ENCODE measurements around the gene ICE1. TPM values are rescaled to one million over a fixed set of nuclear protein-coding genes. Genes with fewer than 3 reads are reported as not detected.

The ICE1 gene
- total RNA-seq, 4 donors from 2014 or later, result 8.1 to 27.1 (median 17.5) TPM

DNA sequence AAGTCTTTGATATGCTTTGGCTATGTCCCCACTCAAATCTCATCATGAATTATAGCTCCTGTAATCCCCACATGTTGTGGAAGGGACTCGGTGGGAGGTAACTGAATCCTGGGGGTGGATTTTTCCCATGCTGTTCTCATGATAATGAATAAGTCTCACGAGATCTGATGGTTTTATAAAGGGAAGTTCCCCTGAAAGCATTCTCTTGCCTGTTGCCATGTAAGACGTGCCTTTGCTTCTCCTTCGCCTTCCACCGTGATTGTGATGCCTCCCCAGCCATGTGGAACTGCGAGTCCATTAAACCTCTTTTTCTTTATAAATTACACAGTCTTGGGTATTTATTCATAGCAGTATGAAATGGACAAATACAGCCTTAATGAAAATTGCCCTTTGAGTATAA is 44.7 kb upstream of the ICE1 start:
- no peaks in the 10 kb centered on the region for H3K27me3 ChIP-seq
- no peaks in the 10 kb centered on the region for H3K36me3 ChIP-seq
- 86 to 87% methylated on average over 6 of the region's 6 CpGs for WGBS, 2 donors
- TF ChIP-seq POLR2A (IDR thresholded peaks at IDR 0.05), result no peak
- TF ChIP-seq, protein P1, sequence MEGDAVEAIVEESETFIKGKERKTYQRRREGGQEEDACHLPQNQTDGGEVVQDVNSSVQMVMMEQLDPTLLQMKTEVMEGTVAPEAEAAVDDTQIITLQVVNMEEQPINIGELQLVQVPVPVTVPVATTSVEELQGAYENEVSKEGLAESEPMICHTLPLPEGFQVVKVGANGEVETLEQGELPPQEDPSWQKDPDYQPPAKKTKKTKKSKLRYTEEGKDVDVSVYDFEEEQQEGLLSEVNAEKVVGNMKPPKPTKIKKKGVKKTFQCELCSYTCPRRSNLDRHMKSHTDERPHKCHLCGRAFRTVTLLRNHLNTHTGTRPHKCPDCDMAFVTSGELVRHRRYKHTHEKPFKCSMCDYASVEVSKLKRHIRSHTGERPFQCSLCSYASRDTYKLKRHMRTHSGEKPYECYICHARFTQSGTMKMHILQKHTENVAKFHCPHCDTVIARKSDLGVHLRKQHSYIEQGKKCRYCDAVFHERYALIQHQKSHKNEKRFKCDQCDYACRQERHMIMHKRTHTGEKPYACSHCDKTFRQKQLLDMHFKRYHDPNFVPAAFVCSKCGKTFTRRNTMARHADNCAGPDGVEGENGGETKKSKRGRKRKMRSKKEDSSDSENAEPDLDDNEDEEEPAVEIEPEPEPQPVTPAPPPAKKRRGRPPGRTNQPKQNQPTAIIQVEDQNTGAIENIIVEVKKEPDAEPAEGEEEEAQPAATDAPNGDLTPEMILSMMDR (IDR thresholded peaks at IDR 0.05), result no peak
- no peaks in the 10 kb centered on the region for H3K9me3 ChIP-seq
- H3K4me3 ChIP-seq, result no peak overlapping the region
- peaks cover 0 to 3% (median 2%) of the 10 kb centered on the region in 3 donors for H3K4me1 ChIP-seq
- no peak overlapping the region for H3K27ac ChIP-seq
- intact Hi-C loops (cut with DNase I), result no loop called here
- DNase-seq, result no peak

DNA sequence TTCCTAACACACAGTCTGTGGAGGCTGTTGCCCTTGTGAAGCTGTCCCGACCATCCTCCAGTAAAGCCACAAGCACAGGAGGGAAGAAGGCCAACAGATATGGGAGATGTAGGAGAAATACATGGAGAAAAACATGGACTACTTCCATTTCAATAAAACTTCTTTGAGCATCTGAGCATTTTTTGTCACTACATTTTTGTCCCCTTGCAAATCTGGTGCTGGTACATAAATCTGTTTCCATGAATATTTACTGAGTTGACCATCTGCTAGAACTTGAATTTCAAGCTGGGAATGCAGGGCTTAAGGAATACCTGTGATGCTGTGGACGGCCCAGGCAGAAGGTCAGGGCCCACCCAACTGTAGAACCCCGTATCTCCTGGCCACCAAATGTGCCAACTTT is 43.9 kb upstream of the ICE1 start:
- DNase-seq, result no peak
- intact Hi-C loops (cut with DNase I), result no loop called here
- no peak overlapping the region for H3K4me3 ChIP-seq
- no peak overlapping the region for H3K27ac ChIP-seq
- no peaks in the 10 kb centered on the region for H3K36me3 ChIP-seq
- no peaks in the 10 kb centered on the region for H3K27me3 ChIP-seq
- no peaks in the 10 kb centered on the region for H3K9me3 ChIP-seq
- TF ChIP-seq POLR2A (IDR thresholded peaks at IDR 0.05), result no peak
- TF ChIP-seq, protein P1 (IDR thresholded peaks at IDR 0.05), result no peak
- H3K4me1 ChIP-seq, result peaks cover 0 to 2% (median 0%) of the 10 kb centered on the region in 3 donors
- WGBS, 2 donors, result 78 to 85% methylated on average over 3 of the region's 3 CpGs

DNA sequence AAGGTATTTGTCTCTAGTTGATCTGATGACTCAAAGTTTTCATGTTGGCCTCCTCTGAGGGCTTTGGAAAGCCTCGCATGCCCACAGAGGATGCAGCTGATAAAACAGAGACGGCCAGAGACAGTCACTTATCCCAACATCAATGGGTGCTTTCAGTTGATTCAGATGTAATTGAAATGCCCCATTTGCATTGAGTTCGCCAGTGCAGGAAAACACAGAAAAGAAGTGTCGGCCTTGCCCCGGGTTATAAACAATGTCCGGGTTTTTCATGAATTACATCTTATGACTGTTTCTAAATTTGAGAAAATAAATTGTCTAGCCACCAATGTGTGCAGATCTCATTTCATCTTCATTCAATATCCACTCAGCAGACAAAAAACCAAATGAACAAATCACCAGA is 42.2 kb upstream of the ICE1 start:
- no peak overlapping the region for H3K27ac ChIP-seq
- DNase-seq, result no peak
- H3K36me3 ChIP-seq, result no peaks in the 10 kb centered on the region
- H3K4me1 ChIP-seq, result no peaks in the 10 kb centered on the region
- H3K9me3 ChIP-seq, result no peaks in the 10 kb centered on the region
- TF ChIP-seq, protein P1 (IDR thresholded peaks at IDR 0.05), result no peak
- no peak for TF ChIP-seq POLR2A (IDR thresholded peaks at IDR 0.05)
- no peaks in the 10 kb centered on the region for H3K27me3 ChIP-seq
- H3K4me3 ChIP-seq, result no peak overlapping the region
- 70 to 79% methylated on average over 6 of the region's 6 CpGs for WGBS, 2 donors
- intact Hi-C loops (cut with DNase I), result no loop called here

DNA sequence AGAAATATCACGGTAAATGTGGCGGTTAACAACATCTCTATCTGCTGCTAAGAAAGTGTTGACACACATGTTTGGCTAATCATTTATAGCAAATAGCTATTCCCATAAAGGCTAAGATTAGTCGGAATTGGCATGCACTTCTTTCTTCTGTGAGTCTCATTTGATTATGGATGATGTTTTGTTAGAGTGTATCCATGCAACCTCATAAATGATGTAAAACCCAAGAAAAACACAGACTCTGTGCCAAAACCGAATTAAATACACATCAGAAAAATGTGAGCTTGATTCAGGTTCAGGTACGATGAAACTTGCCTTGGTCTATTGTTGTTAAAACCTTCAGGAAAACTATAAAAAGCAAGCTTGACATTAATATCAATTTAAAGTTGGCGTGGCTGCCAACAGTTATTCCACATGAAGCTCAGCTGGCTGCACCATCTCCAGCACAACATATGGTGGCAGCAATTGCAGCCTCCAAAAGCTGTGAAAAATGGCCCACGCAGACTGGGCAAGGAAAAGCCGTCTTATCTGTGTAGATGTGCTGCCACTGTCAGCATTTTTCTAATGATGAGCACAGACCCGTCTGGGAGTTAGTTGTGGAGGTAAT is 41.1 kb upstream of the ICE1 start:
- 30 to 41% methylated on average over 9 of the region's 9 CpGs for WGBS, 2 donors
- H3K27ac ChIP-seq, result no peak overlapping the region
- no peak overlapping the region for H3K4me3 ChIP-seq
- intact Hi-C loops (cut with DNase I), result no loop called here
- no peak for DNase-seq
- no peaks in the 10 kb centered on the region for H3K27me3 ChIP-seq
- H3K36me3 ChIP-seq, result no peaks in the 10 kb centered on the region
- H3K4me1 ChIP-seq, result no peaks in the 10 kb centered on the region
- TF ChIP-seq POLR2A (IDR thresholded peaks at IDR 0.05), result no peak
- TF ChIP-seq, protein P1 (IDR thresholded peaks at IDR 0.05), result no peak
- H3K9me3 ChIP-seq, result no peaks in the 10 kb centered on the region

DNA sequence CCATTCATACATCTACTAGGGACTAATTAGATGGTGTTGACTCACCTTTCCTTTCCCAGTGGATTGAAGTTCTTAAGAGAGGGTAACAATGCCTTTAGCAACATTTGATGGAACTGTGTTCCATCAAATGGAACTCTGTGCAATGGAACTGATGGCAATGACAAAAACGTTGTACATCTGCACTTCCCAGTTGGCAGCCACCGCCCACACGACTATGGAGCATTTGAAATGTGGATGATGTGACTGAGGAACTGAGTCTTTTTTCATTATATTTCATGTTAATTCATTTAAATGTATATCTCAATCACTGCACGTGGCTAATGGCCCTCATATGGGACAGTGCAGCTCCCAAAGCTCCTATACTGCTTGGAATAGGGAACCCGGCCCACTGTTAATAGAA is 39.0 kb upstream of the ICE1 start:
- Histone ChIP-seq H3K9me3 (no peaks in the 10 kb centered on the region), H3K27me3 (no peaks in the 10 kb centered on the region), H3K27ac (no peak overlapping the region), H3K4me3 (no peak overlapping the region), H3K36me3 (no peaks in the 10 kb centered on the region), H3K4me1 (no peaks in the 10 kb centered on the region)
- intact Hi-C loops (cut with DNase I), result no loop called here
- WGBS, 2 donors, result 69 to 80% methylated on average over 5 of the region's 5 CpGs
- DNase-seq, result no peak
- no peak for TF ChIP-seq POLR2A (IDR thresholded peaks at IDR 0.05)
- TF ChIP-seq, protein P1 (IDR thresholded peaks at IDR 0.05), result no peak

Measured in esophagus squamous epithelium (tissue), 5 donors.